NCI-H1105 treated with DMSO at 0.1 percent for 48 hours (cell line): Measurements from ENCODE around the gene MINDY4.

Experiments
- DNase-seq: peaks from one replicate; lab custom pipeline; 2025; lab: John Stamatoyannopoulos, UW

MINDY4 gene

DNA sequence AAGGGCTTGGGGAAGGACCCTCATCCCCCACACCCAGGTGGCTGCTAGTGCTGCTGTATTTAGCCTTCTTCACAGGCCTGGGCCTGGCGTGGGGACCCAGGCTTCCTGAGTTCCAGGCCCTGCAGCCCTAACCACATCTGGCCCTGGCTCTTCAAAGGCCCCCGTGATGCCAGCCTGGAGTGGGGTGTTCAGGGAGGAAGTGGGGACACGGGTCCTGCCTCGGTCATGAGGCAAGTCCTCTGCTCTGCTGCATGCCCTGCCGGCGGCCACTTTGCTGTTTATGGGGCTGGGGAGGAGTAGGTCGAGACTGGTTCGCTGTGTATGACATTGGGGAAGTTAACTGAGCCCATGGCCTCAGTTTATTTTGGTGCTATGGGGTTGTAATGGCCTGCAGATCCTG is 131.9 kb downstream of the MINDY4 start:
- DNase-seq = no peak

- no peak for DNase-seq
These were observed 133.3 kb downstream of the MINDY4 start for GRCh38 chr7:30904561-30904960.

- DNase-seq = no peak
These were observed 134.1 kb downstream of the MINDY4 start for GRCh38 chr7:30905078-30906012.

DNA sequence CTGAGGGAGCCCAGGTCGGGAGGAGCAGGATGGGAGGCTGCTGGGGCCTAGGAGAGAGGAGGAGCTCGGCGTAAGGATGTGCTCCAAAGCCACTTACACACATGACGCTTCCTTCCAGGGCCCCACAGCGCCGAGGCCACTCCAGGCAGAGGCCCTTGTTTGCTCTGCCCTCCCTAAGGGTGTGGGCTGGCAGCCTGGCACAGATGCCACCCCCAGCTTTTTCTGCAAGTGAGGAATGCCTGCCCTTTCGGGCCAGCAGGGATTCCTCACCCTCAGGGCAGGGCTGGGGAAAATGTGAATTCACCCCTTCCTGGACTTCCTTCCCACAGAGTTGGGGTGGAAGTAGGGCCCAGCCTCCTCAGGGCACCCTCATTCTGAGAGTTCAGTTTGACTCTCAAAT is 134.8 kb downstream of the MINDY4 start:
- no peak for DNase-seq

DNA sequence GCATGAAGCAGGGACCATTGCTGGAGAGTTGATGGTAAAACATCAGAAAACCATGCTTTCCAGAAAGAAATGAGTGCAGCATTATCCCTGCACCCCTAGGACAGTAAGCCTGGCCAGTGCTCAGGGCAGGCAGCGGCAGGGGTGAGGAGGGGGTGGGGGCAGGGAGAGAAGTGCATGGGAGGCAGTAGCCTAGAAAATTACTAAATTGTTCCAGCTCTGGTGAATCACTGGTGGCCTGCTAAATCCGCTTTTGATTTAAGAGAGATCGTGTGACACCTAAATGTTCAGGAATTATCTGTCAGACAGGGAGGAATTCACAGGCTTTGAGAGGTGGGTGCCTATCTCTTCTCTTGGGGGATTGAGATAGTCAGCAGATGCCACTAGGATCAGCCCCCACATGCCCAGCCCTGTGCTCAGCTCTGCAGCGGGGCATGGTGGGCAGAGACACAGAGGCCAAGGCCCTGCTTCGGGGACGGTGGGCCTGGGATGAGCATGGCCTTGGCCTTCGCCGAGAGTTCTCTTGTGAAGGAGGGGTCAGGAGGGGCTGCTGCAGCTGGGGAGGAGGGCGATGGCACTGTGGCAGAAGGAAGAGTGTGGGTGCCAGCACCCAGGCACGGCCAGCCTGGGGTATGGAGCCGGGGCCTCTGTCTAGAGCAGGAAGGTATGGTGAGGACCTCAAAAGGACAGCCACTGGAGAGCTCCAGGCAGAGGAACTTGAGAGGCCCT is 135.5 kb downstream of the MINDY4 start:
- no peak for DNase-seq

DNA sequence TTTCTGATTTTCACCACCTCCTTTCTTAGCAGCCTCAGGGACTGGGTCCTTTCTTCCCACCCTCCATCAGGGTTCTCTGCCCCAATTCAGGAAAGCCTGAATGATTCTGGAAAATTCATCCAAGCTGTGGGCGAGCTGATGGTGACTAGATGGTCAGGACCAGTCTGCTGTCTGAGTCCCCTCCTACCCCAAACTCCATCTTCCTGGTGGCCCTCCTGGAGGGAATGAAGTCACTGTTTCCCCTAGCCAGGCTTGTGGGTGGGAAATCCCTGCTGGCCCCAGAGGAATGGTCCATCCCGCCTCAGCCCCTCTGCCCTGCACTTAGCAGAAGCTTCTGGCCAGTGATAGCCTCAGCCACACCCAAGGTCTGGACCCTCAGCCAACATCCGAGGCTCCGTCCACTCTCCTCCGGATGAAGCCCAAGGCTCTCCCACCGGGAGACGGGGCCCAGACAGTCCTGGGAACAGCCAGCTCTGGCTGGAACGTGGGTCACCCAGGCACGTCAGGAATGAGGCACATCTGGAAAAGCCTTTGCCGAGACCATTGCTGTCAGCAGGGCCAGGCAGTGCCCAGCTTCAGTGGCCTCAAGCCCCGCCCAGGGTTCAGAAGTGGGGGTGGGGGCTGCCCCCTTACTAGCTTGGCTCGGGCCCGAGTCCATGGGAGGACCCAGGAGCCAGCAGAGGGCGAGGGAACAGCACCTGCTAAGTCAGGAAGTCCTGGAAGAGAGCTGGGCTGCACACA is 136.5 kb downstream of the MINDY4 start:
- no peak for DNase-seq

GRCh38 chr7:30908681-30909080 is 137.5 kb downstream of the MINDY4 start:
- DNase-seq = no peak

- no peak for DNase-seq
These were observed 138.2 kb downstream of the MINDY4 start for GRCh38 chr7:30909431-30909830.

DNA sequence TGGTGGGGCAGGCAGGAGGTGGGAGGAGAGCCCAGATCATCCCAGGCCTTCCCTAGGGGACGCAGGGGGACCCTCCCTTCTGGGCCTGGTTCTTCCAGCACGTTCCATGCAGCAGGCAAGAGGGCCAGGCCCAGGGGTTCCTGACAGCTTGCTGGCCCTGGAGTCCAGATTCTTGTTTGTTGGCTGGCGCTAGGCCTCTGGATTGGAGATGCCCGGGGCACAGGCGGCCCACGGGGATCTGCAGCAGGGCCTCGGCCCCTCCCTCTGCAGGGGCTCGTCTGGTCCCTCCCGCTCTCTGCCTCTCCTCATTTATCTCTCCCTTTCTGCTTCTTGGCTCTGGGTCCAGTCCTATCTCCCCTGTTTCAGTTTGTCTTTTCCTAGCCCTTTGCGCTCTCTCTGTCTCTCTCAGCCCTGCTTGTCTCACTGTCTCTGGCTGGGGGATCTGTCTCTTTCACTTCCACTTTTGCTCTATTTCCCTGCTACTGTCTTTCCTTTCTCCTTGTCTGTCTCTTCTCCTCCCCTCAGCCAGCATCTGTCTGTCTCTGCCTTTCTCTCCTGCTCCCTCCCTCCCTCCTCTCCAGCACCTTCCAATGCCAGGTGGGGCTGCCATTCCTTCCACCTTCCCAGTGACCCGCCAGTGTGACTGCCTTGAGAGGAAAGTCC is 139.3 kb downstream of the MINDY4 start:
- DNase-seq = no peak

DNA sequence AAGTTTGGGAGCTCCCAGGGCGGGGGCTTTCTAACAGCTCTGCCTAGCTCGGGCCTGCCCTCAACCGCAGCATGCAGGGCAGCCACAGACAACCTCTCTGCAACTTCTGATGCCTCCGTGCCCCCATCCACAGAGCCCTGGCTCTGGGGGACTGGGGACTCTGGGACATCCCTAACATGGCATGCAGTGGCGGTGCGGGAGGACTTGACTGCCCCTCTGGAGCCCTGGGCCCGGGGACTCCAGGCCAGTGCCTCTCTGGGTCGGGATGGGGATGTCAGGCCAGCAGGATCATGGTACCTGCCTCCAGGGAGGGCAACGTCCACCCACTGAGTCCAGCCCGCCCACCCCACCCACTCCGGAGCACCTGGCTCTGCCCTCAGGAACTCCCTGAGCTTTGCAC is 139.9 kb downstream of the MINDY4 start:
- no peak for DNase-seq

DNA sequence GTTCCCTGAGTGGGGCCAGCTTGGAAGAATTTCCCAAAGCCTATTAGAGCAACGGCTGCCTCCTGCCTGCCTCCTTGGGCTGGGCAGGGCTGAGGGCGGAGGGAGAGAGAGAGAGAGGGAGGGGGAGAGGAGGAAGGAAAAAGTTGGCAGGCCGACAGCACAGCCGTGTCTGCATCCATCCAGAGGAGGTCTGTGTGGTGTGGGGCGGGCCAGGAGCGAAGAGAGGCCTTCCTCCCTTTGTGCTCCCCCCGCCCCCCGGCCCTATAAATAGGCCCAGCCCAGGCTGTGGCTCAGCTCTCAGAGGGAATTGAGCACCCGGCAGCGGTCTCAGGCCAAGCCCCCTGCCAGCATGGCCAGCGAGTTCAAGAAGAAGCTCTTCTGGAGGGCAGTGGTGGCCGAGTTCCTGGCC is 140.3 kb downstream of the MINDY4 start, which contains the start of gene AQP1:
AQP1 (plus strand) TSS at position 293 of the 409 bp plus-strand sequence; CDS start at position 350, 57 bp downstream.
- DNase-seq = no peak

- DNase-seq = no peak
These were observed 141.0 kb downstream of the MINDY4 start for GRCh38 chr7:30912021-30912730.

GRCh38 chr7:30912731-30912985 is 141.4 kb downstream of the MINDY4 start:
- no peak for DNase-seq

- no peak for DNase-seq
These were observed 142.0 kb downstream of the MINDY4 start for GRCh38 chr7:30912986-30913811.

DNA sequence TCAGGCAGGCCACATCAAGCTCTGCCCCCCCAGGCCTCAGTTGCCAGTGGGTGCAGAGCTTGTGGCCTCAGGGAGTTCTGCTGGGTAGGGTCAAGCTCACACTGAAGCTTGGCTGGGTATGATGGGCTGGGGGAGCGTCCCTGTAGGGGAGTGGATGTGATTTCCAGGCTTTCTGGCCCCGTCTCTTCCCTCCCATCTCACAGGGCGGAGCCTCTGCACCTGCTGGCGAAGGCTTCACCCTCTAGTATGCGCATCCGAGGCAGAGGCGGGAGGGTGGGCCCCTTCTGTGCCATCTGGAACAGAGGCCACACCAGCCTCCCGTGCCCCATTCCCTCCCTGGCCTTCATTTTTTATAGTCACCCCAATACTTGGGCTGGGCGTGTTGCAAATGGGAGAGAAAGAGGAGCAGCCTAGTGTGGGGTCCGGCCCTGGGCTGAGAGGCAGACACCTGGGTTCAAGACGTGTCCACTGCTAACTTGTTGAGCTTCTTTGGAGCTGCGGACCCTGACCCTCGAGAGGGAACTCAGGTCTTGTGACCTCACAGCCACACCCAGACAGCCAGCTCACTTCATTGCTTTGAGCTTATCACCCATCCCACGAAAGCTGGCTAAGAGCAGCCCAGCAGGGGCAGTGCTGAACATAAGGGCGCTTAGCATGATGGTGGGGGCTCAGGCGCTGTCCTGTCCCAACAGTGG is 142.8 kb downstream of the MINDY4 start:
- no peak for DNase-seq

- no peak for DNase-seq
These were observed 143.4 kb downstream of the MINDY4 start for GRCh38 chr7:30914596-30914995.

DNA sequence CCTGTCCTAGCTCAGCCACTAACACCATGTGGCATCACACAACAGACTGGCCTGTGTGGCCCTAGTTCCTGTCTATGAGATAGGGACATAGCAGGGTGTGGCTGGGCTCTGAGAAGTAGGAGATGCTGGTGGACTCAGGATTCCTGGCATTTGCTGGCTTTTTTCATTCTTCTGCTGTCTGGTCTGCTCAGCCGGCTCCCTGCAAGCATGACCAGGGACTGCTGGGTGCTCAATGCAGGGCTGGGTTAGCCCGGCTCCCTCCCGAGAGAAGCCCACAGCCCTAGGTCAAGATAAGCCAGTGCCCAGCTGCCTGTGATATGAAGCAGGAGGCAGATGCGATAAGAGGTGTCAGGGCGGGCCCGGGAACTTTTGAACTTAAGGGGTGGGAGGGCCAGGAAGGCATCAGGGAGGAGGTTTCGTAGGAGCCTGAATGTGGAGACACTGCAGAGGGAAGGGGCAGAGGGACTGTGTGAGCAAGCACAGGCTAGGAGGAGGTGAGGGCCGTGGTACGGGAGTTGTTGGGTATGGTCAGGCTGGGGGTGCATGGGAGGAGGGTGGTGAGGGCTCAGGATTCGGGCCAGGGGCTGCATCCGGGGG is 143.9 kb downstream of the MINDY4 start:
- DNase-seq = no peak

GRCh38 chr7:30915751-30916150 is 144.5 kb downstream of the MINDY4 start:
- DNase-seq = no peak

DNA sequence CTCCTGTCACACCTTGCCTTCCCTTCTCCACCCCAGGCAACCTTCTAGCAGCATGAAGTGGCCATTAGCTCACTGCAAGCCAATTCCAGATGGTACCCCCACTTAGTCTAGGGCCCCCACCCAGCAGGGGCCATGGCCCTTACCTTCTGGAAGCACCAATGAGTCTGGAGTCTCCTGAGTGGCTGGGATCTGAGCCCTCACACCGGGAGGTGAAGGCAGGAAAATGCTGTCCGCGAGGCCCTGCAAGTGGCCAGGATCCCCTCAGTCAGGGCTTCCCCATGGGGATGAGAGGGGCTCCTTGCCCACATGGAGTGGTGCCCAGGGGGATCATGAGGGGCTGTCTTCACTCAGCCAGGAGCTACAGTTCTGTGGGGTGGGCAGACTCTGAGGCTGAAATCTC is 145.0 kb downstream of the MINDY4 start:
- no peak for DNase-seq

DNA sequence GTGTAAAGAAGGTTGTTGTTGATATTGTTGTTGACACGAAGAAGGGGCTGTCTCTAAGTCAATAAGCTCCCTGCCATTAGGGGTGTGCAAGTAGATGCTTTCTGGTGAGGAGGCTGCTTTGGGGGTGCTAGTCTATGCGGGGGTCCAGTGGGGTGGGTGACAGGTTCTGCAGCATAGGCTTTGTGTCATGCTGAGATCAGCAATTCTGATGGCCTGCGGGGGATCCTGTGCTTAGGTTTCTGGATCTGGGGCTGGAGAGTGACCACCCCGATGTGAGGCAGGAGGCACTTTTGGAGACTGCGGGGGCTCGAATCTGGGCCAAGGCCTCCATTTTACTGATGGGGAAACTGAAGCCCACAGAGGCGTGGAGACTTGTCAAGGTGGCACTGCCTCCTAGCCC is 145.6 kb downstream of the MINDY4 start:
- DNase-seq = no peak
